Measurements from ENCODE around the gene C3orf70.

DNA sequence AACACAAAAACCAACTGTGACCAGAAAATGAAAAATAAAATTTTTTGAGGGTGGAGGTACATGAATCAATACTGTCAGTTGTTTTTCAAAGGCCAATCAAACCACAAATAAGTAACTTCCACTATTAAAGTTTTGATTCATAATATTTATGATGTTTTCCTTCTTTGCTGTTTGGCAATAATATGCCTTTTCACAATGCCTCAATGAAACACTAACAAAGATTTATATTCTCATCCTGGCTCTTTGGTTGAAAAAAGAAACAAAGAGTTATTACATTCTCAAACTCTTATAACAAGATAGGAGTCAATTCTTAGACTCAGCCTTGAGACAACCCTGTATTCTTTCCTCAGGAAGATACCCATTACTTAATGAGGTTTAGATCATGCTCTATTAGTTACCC is 63.1 kb downstream of the C3orf70 start:
- TF ChIP-seq, protein P1, sequence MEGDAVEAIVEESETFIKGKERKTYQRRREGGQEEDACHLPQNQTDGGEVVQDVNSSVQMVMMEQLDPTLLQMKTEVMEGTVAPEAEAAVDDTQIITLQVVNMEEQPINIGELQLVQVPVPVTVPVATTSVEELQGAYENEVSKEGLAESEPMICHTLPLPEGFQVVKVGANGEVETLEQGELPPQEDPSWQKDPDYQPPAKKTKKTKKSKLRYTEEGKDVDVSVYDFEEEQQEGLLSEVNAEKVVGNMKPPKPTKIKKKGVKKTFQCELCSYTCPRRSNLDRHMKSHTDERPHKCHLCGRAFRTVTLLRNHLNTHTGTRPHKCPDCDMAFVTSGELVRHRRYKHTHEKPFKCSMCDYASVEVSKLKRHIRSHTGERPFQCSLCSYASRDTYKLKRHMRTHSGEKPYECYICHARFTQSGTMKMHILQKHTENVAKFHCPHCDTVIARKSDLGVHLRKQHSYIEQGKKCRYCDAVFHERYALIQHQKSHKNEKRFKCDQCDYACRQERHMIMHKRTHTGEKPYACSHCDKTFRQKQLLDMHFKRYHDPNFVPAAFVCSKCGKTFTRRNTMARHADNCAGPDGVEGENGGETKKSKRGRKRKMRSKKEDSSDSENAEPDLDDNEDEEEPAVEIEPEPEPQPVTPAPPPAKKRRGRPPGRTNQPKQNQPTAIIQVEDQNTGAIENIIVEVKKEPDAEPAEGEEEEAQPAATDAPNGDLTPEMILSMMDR (conservative IDR thresholded peaks at IDR 0.05; ENCODE audit: low read length): no peak
- no peak for TF ChIP-seq EZH2phosphoT487 (IDR thresholded peaks at IDR 0.05; ENCODE audit: borderline replicate concordance, low read depth, low read length)
